Measurements from ENCODE around the gene EGF.

DNA sequence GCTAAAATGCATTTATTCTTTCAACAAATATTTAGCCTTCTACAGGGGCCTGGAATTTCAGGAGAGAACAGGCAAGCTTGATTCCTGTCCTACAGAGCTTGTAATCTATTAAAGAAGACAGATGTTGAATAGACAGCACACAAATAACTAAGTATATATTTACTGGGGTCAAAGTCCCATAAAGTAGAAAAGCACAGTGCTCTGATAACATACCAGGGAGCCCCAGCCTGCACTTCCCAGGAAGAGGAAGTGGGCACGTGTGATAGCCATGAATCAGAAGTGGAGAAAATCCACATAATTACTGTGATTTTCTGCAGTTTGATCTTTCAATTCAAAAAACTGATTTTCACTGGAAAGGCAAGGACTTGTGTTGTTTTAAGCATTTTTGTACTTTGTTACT, 129.1 kb downstream of the EGF start:
- TF ChIP-seq, protein P1, sequence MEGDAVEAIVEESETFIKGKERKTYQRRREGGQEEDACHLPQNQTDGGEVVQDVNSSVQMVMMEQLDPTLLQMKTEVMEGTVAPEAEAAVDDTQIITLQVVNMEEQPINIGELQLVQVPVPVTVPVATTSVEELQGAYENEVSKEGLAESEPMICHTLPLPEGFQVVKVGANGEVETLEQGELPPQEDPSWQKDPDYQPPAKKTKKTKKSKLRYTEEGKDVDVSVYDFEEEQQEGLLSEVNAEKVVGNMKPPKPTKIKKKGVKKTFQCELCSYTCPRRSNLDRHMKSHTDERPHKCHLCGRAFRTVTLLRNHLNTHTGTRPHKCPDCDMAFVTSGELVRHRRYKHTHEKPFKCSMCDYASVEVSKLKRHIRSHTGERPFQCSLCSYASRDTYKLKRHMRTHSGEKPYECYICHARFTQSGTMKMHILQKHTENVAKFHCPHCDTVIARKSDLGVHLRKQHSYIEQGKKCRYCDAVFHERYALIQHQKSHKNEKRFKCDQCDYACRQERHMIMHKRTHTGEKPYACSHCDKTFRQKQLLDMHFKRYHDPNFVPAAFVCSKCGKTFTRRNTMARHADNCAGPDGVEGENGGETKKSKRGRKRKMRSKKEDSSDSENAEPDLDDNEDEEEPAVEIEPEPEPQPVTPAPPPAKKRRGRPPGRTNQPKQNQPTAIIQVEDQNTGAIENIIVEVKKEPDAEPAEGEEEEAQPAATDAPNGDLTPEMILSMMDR (IDR thresholded peaks at IDR 0.05): no peak
- TF ChIP-seq, protein P2, sequence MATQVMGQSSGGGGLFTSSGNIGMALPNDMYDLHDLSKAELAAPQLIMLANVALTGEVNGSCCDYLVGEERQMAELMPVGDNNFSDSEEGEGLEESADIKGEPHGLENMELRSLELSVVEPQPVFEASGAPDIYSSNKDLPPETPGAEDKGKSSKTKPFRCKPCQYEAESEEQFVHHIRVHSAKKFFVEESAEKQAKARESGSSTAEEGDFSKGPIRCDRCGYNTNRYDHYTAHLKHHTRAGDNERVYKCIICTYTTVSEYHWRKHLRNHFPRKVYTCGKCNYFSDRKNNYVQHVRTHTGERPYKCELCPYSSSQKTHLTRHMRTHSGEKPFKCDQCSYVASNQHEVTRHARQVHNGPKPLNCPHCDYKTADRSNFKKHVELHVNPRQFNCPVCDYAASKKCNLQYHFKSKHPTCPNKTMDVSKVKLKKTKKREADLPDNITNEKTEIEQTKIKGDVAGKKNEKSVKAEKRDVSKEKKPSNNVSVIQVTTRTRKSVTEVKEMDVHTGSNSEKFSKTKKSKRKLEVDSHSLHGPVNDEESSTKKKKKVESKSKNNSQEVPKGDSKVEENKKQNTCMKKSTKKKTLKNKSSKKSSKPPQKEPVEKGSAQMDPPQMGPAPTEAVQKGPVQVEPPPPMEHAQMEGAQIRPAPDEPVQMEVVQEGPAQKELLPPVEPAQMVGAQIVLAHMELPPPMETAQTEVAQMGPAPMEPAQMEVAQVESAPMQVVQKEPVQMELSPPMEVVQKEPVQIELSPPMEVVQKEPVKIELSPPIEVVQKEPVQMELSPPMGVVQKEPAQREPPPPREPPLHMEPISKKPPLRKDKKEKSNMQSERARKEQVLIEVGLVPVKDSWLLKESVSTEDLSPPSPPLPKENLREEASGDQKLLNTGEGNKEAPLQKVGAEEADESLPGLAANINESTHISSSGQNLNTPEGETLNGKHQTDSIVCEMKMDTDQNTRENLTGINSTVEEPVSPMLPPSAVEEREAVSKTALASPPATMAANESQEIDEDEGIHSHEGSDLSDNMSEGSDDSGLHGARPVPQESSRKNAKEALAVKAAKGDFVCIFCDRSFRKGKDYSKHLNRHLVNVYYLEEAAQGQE (IDR thresholded peaks at IDR 0.05; ENCODE audit: insufficient read depth in 1 of 2, low read depth in 2 of 2, low read length in 1 of 2): no peak
